PFSK-1 (cell line): Measurements from ENCODE around the gene GRAMD1A.

Source experiments
- POLR2AphosphoS5 ChIP-seq: IDR thresholded peaks from 2 replicates; pipeline ENCODE4 v1.6.1; 2012; ENCODE audit warnings: low read depth, mild to moderate bottlenecking, control low read depth, low read length, moderate library complexity
- SIN3A ChIP-seq: IDR thresholded peaks from 2 replicates; pipeline ENCODE4 v1.6.1; 2012; ENCODE audit warnings: mild to moderate bottlenecking, low read length, moderate library complexity, borderline replicate concordance; ENCODE audit not compliant: insufficient read depth

DNA sequence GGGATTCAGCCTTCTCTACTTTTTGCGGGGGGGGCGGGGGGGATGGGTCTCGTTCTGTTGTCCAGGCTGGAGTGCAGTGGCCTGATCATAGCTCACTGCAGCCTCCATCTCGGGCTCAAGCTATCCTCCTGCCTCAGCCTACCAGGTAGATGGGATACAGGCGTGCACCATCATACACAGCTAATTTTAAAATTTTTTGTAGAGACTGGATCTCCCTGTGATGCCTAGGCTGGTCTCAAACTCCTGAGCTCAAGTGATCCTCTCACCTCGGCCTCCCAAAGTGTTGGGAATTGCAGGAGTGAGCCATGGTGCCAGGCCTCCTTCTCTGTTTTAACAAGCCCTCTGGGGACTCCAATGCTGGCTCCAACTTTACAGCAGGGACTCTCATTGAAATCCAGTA lies 35.5 kb upstream of the GRAMD1A start:
- TF ChIP-seq POLR2AphosphoS5 (no peak), SIN3A (no peak)
